Stimulated activated CD8-positive, alpha-beta memory T cell treated with anti-CD3 and anti-CD28 coated beads, Interleukin-12 subunit alpha, Interleukin-12 subunit beta, amount 100 ng/mL, for 24 hours (primary cell): ENCODE measurements around the gene PTPN6.

Experiments
- DNase-seq: peaks from one replicate; pipeline ENCODE4 v3.0.0-alpha.2; 2020; ENCODE audit errors: extremely low read depth

PTPN6 gene

DNA sequence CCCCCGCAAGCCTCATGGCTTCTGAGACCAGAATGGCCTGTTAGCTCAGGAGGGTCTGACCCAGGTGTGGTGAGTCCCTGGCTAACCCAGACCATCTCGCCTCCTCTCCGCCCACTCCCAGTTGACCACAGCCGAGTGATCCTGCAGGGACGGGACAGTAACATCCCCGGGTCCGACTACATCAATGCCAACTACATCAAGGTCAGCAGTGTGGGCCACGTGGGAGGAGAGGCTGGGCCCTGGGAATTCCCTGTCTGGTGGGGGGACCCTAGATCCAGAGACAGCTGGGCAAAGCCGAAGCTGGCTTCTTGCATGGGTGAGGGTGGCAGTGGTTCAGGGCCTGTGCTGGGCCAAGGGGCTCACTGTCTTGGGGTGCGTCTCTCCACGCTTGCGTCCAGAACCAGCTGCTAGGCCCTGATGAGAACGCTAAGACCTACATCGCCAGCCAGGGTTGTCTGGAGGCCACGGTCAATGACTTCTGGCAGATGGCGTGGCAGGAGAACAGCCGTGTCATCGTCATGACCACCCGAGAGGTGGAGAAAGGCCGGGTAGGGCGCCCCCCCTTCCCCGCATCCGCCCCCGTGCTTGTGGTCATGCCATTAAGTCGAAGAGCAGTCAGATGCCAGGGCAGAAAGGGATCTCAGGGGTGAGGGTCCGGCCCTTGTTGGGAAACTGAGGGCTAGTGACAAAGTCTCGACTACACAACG is 5.0 kb downstream of the PTPN6 start:
- no peak for DNase-seq

DNA sequence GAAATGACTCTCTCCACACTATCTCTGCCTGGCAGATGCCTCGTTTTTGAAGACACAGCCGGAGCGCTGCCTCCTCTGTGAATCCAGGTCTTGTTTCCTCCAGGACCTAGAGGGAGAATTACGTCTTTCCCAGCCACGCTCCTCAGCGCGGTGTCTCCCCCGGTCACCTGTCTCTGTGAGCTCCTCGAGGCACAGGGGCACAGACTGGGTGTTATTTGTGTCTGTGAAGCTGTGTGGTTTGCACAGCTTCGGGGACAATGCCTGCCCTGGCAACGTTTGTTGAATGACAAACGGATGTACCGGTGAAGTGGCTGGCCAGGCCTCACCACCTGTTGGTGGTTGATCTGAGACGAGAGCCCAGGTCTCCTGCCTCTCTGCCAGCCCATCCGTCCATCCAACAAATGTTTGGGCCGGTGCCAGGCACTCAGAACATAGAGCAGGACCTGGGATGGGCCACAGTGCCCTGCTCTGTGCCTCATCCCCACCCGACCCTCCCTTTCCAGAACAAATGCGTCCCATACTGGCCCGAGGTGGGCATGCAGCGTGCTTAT is 6.1 kb downstream of the PTPN6 start:
- DNase-seq = no peak

DNA sequence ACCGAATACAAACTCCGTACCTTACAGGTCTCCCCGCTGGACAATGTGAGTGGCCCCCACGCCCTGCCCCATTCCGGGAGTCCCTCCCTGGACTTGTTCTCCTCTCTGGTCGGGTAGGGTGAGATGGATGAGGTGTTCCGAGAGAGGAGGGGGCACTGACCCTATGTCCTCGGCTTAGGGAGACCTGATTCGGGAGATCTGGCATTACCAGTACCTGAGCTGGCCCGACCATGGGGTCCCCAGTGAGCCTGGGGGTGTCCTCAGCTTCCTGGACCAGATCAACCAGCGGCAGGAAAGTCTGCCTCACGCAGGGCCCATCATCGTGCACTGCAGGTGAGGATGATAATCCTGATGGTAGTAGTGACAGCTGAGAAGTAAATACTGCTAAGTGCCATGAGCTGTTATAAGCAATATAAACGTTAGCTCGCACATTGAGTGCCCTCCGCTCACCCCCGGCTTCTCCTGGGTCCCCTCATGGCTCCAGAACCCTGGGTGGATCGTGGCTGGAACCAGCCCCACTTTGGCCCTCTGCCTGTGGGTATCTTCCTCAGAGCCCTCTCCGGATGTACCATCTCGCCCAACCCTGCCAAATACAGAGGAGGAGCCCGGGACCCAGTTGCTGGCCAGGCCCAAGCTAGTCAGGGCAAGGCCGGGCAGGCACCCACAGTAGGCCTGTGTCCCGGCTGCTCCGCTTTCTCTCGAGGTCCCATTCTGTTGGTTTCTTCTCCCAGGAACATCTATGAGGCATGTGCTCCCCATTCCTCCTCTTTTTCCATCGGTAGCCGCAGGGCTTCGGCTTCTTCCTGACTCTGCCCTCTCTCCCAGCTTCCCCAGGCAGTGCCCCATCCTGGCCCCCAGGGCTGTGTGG is 6.8 kb downstream of the PTPN6 start:
- no peak for DNase-seq

DNA sequence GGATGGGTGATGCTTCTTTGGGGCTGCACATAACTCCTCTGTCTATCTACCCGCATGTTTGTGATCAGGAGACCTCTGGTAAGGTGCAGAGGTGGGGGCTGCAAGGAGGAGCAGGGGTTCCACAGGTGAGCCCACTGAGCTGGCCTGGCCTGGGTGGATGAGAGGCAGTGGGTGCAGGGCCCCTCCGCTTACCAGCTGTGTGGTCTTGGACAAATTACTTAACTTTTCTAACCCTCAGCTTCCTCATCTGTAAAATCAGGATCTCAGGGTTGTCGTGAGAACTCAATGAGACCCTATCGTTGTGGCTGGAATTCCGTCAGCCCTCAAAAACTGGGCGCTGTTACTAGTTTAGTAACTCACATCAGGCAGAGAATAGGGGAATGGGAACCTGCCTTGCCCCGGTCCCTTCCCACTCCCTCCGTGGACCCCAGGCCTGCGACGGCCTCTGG is 7.5 kb downstream of the PTPN6 start:
- no peak for DNase-seq

DNA sequence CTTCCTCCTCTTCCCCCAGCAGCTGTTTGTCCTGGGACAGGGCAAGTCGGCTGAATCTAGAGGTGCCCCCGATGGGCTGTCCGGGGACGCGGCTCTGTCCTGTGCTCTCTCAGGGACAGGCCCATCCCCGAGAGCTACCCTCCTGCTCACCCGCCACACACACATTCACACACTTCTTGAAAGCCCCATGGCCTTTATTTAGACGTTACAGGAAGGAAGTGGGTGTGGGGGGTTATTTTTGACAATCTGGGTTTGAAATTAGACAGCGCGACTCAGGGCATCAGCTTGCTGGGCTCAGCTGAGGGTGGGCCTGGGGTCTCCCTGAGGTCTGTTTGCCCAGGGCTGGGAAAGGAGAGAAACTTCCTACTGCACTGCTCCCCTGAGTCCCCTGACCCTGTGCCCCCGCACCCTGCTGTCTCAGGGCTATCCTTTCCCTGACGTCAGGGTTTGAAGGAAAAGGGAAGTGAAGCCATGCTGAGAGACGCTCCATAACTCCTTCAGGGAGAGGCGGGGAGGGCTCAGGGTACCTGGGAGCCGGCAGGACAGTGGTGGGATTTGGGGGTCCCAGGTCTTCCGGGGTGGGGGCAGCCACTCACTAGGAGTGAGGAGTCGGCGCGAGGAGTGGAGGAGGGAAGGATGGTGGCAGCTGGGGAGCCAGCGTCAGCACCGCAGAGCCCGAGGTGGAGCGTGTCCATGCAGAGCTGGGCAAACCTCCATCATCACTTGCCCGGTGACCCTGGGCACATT is 8.1 kb downstream of the PTPN6 start:
- no peak for DNase-seq

DNA sequence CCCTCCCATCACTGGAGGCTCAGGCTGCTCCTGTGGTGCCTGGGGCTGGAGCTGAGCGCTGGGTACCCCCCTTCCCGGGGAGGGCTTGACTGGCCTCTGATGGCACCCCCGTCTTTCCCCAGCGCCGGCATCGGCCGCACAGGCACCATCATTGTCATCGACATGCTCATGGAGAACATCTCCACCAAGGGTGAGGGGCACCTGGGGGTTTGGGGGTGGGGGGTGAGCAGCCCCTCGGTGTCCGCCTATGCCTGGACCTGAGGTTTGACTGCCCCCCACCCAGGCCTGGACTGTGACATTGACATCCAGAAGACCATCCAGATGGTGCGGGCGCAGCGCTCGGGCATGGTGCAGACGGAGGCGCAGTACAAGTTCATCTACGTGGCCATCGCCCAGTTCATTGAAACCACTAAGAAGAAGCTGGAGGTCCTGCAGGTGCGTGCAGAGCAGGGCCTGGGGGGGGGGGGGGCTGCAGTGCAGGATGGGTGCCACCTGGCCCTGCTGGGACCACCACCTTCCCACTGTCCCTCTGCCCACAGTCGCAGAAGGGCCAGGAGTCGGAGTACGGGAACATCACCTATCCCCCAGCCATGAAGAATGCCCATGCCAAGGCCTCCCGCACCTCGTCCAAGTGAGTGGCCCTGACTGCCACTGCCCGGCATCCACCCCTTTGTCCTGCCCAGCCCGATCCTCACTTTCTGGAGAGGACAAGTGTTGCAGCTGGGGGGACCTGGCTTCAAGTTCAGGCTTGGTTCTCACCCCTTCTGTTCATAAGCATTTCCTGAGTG is 8.8 kb downstream of the PTPN6 start:
- DNase-seq = no peak

DNA sequence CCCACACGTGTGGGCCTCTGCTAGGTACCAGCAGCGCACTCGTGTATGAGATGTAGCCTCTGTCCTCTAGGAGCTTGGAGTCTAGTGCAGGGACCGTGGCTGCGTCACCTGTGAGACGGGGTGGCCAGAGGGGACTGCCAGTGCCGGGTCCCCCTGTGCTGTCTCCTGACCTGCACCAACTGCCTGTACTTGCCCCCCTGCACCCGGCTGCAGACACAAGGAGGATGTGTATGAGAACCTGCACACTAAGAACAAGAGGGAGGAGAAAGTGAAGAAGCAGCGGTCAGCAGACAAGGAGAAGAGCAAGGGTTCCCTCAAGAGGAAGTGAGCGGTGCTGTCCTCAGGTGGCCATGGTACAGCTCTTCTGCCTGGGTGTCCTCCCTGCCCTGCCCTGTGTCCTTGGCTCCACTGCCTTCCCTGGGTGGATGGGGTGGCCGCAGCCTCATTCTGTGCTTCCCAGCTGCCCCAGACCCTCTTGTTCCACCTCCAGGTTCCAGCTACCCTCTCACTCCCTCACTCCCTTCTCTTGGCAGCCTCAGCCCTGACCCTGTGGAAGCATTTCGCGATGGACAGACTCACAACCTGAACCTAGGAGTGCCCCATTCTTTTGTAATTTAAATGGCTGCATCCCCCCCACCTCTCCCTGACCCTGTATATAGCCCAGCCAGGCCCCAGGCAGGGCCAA is 9.6 kb downstream of the PTPN6 start:
- DNase-seq = no peak

DNA sequence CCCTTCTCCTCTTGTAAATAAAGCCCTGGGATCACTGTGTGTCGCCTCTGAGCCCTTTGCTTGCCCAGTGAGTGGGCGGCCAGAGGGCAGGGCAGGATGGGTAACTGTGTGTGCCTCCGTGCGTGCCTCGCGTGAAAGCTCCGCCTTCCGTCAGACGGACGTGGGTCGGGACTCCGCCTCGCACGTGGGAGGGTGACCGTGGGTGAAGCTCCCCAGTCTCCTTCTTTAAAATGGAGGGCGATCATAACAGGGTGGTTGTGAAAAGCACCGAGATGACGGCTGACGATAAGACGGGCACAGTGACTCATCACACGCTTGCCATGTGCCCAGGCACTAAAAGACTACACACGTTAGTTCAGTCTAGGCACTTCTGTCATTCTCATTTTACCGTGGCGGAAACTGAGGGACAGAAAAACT is 10.1 kb downstream of the PTPN6 start:
- peak; percentile 83 for DNase-seq

DNA sequence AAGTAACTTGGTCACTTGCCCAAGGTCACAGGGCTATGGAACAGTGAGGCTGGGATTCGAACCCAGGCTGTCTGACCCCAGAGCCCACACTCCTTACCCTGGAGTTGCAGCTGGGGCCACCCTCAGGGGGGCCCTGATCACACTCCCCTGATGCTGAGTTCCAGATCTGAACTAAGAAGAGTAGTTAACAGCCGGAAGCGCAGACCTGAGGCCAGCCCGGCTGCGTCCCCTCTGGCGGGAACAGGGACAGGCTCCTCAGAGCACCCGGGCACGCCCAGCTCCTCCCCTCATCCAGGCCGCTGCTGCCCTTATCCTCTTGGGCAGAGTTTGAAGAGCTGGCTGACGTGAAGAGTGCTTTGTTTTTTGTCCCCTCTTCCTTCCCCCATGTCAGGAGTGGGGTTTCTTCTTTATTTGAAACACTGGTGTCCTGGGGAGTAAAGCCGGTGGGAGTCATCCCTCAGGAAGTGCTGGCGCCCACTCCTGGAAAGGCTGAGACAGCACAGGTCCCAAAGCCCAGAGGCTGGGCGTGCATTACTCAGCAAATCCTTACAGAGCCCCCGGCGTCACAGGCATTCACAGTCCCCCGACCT is 10.6 kb downstream of the PTPN6 start:
- DNase-seq = no peak

DNA sequence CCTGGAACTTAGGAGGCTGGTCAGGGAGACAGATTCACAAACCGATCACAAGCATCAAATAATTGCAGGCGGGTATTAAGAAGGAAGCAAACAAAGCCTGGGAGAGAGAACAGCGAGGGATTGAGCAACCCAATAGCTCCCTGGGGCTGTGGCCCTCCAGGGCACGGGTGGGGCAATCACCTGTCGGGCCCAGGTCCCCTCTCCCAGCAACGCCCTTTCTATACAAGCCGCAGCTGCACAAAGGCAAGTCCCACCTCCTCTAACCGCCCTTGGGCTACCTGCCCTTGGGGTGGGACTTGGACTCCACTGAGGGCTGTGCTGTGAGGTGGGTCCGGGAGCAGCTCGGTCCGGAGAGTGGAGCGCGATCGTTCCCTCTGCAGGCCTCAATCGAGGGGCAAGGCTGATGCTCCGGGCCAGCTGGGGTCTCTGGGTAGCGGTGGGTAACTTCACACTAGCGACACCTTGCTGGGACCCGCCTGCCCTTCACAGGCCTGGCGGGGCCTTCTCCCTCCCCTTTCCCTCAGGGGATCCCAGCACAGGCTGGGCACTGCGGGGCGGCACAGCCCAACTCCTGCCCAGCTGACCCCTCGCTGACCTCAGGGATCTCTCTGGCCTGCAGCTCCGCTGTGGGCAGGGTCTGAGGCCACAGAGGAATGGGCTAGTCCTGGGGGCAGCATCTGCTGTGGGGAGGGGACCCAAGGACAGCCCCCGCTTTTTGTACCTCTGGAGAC is 11.3 kb downstream of the PTPN6 start:
- no peak for DNase-seq

DNA sequence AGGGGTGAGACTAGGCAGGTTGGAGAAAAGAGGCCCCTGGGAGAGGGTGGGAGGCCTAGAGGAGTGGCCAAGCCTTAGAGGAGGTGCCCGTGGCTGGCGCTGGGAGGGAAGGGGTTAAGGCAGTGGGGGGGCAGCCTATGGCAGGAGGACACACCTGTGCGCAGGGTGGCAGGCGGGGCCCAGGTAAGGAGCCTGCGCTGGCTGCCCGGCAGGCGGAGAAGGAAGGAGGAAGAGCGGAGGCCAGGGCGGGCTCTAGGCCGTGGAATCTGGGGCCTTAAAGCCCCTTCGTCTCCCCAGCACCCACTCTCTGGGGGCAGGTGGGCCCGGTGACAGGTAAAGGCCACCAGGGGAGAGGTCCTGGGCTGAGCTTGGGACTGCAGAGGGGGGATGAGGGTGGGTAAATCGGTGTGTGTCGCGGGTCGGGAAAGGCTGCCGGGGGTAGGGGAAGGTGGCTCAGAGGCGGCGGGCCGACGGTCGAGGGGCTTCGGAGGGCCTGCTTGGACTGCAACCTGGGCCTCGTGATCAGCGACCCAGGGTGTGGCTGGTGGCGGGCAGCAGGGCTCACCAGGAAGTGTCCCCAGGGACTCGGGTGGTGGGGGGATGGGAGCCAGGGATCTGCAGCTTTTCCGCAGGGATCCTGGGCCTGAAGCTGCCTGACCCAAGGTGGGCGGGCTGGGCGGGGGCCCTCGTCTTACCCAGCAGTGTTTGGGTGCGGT is 12.0 kb downstream of the PTPN6 start:
- DNase-seq = no peak

DNA sequence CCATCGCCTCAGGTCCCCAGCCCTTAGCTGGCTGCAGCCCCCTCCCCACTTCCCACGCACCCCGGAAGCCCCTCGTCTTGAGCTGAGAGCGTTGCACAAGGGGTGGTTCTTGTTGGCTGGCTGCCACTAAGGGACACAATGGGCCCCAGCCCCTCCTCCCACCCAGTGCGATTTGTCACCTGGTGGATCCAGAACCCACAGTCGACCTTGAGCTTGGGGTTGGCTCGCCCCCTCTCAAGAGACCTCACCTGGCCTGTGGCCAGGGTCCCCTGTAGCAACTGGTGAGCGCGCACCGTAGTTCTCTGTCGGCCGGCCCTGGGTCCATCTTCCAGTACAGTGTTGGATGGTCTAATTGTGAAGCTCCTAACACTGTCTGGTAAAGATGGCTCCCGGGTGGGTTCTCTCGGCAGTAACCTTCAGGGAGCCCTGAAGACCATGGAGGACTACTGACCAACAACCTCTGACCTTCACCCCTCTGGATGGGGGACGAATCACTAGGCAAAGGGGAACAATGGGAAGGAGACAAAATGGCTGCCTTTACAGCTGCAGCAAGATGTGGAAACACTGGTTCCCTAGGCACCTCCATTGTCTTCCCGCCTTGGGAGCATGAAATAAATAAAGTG is 12.7 kb downstream of the PTPN6 start:
- no peak for DNase-seq

DNA sequence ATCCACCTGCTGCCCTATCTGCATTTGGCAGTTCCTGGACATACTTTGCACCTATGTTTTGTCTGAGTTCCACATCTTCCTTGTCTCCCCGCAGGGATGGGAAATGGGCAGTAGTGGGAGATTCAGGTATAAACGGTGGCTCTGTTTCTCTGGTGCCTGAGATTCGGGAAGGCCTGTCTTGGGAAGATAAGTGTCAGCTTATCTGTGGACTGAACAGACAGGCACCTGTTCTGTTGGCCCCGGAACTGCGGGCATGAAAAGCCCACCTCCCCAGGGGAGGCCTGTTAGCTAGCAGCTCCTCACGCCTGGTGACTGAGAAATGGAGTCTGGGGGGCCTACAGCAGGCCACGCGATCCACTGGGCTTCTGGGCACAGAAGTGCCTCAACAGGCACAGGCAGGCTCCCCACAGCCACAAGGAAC is 13.5 kb downstream of the PTPN6 start:
- no peak for DNase-seq

DNA sequence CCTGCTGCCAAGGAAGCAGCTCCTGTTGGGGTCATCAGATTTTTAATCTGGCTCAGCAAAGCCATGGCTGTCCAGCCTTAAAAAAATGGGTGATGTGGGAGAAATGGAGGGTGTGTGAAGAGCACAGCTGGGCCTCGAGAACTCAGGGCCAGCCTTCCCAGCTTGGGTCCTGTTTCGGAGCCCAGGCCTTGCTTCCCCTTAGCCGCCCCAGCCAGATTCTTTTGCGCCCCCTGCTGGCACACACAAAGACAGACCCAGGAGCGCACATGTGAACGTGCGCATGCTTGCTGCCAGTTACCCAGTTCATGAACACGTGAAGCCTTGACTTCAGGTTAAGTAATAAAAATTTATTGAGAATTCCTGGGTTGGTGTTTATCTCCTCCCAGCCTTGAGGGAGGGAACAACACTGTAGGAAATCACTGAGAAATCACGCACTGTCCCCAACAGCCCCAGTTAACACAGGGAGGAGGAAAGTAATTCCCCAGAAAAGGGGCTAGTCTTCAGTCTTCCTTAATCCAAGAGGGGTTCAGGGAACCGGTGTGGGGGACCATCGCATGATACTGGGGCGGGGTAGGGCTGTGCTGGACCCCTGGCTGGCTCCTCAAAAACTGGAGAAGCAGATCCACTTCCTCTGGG is 14.0 kb downstream of the PTPN6 start:
- no peak for DNase-seq

DNA sequence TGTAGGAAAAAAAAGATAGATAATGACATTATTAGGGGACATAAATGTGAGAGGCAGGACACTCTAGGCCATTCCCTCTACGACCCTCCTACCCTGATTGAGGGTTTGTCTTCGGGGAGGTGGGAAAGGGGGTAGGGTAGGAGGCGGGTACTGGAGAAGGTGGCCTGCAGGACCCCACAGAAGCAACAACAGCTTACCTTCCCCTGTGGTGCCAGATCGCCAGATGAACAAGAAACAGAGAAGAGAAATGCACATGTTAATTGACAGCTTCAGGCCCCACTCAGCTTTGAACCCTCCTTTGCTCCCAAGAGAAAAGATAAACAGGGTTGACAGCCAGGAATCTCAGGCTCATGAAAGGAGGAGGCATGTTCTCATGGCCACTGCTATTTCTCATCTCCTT is 14.6 kb downstream of the PTPN6 start:
- no peak for DNase-seq

DNA sequence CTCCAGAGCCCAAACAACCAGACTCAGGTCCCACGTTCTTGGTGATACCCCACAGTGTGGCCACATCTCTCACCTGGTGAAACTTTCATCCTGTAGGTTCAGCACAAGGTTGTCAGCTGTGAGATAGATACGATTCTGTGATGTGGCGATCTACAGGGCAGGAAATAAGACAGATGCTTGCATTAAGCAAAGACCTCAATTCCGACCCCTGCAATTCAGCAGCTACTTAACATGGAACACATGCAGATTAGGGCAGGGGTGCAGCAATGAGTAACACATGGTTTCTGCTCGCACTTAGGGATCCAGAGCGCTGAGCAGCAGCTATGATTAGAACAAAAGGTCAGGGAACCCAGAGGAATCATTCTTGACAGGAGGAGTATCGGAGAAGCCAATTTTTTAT is 15.2 kb downstream of the PTPN6 start:
- no peak for DNase-seq

DNA sequence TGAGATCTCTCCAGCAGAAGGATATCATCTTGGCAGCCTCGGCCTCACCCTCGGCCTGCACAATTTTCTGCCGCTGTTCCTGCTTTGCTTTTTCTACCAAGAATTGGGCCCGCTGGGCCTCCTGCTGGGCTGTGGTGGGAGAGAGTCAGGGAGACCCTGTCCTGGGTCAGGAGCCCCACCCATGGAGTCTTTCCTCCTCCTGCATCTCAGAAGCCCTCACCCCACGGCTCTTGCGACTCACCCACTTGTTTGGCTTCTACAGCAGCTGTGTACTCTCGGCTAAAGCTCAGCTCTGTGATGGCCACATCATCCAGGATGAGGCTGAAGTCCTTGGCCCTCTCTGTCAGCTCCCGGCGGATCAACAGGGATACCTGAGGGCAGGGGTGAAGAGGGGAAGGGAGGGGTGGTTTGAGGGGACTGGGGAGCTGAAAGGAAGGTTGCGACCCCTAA is 16.5 kb downstream of the PTPN6 start:
- DNase-seq = no peak

DNA sequence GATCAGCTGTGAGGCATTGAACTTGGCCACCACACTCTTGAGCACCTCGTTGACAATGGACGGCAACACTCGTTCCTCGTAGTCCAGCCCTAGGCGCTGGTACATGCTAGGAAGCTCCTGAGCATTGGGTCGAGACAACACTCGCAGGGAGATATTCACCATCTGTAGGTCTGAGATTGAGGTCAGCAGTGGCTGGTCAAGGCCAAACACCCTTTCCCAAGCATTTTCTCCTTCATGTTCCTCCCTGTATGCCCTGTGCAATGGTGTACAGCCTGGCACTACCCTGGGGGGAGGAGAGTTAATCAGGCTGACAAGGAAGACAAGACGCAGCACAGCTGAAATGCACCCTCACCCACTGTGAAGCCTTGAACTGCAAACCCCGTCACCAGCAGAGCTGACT is 17.3 kb downstream of the PTPN6 start:
- no peak for DNase-seq
